Measurements from ENCODE around the gene TRPC4AP. TPM values are rescaled to one million over a fixed set of nuclear protein-coding genes. Genes with fewer than 3 reads are reported as not detected.
A peak's percentile ranks its signal among the peaks of the same experiment; 100 is the strongest.

The TRPC4AP gene
- total RNA-seq, 2 experiments from 2014 or later, result 59.9 to 60.6 TPM

- H3K4me1 Mint-ChIP-seq, result peaks cover 23% of the 10 kb centered on the region
- peak overlapping the region; percentile 91 for H3K27ac Mint-ChIP-seq
- H3K27me3 Mint-ChIP-seq, result peaks cover 3% of the 10 kb centered on the region
- peaks cover 2% of the 10 kb centered on the region for H3K9me3 Mint-ChIP-seq
- ATAC-seq (ENCODE audit: low read depth) (no peak), DNase-seq (no peak)
- POLR2A ChIA-PET, result interaction anchor here (0.6 to 3.6 kb wide), 3 partner anchors 70 to 130 kb away, joined by 4 to 44 read pairs (median 4); partner anchors contain the start of genes ACSS2, GGT7 and NCOA6
- peak overlapping the region; percentile 98 for H3K4me3 Mint-ChIP-seq
- H3K36me3 Mint-ChIP-seq, result peaks cover 6% of the 10 kb centered on the region
These were observed 137.7 kb downstream of the TRPC4AP start for GRCh38 chr20:34954904-34955230.

GRCh38 chr20:34953960-34954359, 138.6 kb downstream of the TRPC4AP start:
- ATAC-seq (ENCODE audit: low read depth) (no peak), DNase-seq (no peak)
- H3K9me3 Mint-ChIP-seq, result peaks cover 2% of the 10 kb centered on the region
- H3K4me3 Mint-ChIP-seq, result peak overlapping the region; percentile 38
- peaks cover 3% of the 10 kb centered on the region for H3K27me3 Mint-ChIP-seq
- POLR2A ChIA-PET, result interaction anchor here (0.6 to 0.7 kb wide), 2 partner anchors 81 to 217 kb away, joined by 4 to 5 read pairs; no protein-coding TSS in a partner anchor
- H3K36me3 Mint-ChIP-seq, result peaks cover 12% of the 10 kb centered on the region
- peaks cover 25% of the 10 kb centered on the region for H3K4me1 Mint-ChIP-seq
- H3K27ac Mint-ChIP-seq, result no peak overlapping the region

GRCh38 chr20:34952671-34953070, 139.9 kb downstream of the TRPC4AP start:
- Mint-ChIP-seq H3K9me3 (peaks cover 2% of the 10 kb centered on the region), H3K27me3 (peaks cover 3% of the 10 kb centered on the region), H3K27ac (no peak overlapping the region), H3K4me3 (no peak overlapping the region), H3K36me3 (peaks cover 12% of the 10 kb centered on the region), H3K4me1 (peaks cover 25% of the 10 kb centered on the region)
- POLR2A ChIA-PET, result no interaction called here
- ATAC-seq (ENCODE audit: low read depth) (no peak), DNase-seq (no peak)

Small RNA genes lying within 50 kb of the gene (microRNA-seq; reads per million reads assigned to microRNA genes)
- gene MIR499A (not detected), gene MIR499B (not detected)

Other genes with a start within 250 kb of the TRPC4AP start
- 10 to 100 TPM; 19.8 to 20.1 TPM for gene GGT7, start 220.0 kb downstream of the TRPC4AP start, total RNA-seq
- 10 to 100 TPM; 27.4 to 29.6 TPM for gene ACSS2, start 216.2 kb downstream of the TRPC4AP start, total RNA-seq
- gene GSS, start 137.0 kb downstream of the TRPC4AP start, total RNA-seq, result 10 to 100 TPM; 53.8 to 57.2 TPM
- gene MYH7B, start 136.9 kb downstream of the TRPC4AP start, total RNA-seq, result under 1 TPM; 0.20 to 0.55 TPM
- 10 to 100 TPM; 23.4 to 24.2 TPM for gene EDEM2, start 54.5 kb upstream of the TRPC4AP start, total RNA-seq
- gene PROCR, start 79.3 kb upstream of the TRPC4AP start, total RNA-seq, result 1 to 10 TPM; 2.1 to 2.4 TPM
- gene MMP24, start 133.9 kb upstream of the TRPC4AP start, total RNA-seq, result under 1 TPM; 0.08 to 0.20 TPM
- 10 to 100 TPM; 64.3 to 70.1 TPM for gene MMP24OS, start 185.3 kb upstream of the TRPC4AP start, total RNA-seq
- 10 to 100 TPM; 81.0 to 83.9 TPM for gene EIF6, start 192.0 kb upstream of the TRPC4AP start, total RNA-seq
- gene FAM83C, start 199.6 kb upstream of the TRPC4AP start, total RNA-seq, result not detected